Loucy (cell line): ENCODE measurements around the gene SDF4.

Experiments used
- CTCF ChIP-seq: fragments of 200-600 bp; sonication (generic); conservative IDR thresholded peaks from 2 replicates; pipeline ENCODE4 v1.5.1; 2014; ENCODE audit warnings: mild to moderate bottlenecking, antibody characterized with exemption, low read length
- EZH2phosphoT487 ChIP-seq: fragments of 200-600 bp; IDR thresholded peaks from 2 replicates; pipeline ENCODE4 v1.6.1; 2018; ENCODE audit warnings: antibody characterized with exemption, mild to moderate bottlenecking, moderate library complexity, borderline replicate concordance

GRCh38 chr1:1182491-1183220 lies 49.1 kb downstream of the SDF4 start:
- TF ChIP-seq CTCF (no peak), EZH2phosphoT487 (no peak)
